ENCODE measurements around the gene GSE1.

Gene GSE1

DNA sequence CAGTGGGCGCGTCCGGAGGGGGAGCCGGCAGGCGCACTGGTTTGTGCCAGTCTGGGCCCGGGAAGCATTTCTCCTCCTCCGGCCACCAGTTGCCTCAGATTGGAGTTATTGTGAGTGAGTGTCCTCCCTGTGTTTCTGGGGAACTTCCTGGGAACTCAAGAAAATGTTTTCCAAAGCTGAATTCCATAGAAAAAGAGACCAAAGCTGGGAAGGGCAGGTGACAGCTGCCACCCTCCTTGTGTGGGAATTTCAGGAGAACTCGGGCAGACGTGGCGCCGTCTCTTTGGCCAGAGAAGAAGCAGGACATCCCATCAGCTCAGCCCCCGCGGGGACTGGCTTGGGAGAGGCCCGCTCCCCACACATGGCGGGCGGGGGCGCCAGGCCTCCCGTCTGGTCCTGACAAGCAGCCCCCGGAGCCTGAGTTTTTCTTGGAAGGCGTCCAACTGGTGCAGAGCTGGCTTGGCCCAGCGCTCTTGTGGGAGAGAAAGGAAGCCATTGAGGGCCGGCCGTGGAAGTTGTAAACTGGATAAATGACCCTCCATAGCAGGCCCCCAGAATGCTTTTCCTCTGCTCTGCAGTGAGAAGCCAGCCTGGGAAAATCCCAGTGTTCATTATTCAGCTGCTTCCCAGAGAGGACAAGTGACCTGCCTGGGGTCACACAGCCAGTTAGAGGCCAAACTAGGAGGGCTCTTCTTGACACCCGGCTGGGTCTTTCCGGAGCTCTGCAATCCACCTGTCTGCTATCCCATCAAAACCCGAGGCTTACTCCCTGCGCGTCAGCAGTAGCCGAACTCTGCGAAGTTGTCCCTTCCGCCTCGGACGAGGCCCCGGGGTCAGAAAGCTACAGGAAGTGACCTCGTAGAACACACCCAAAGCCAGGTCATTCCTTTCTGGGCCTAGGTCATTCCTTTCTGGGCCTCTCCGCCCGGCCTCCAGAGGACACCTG lies 39.2 kb upstream of the GSE1 start:
- no peak for DNase-seq (ENCODE audit: low read depth in 2 of 2)

DNA sequence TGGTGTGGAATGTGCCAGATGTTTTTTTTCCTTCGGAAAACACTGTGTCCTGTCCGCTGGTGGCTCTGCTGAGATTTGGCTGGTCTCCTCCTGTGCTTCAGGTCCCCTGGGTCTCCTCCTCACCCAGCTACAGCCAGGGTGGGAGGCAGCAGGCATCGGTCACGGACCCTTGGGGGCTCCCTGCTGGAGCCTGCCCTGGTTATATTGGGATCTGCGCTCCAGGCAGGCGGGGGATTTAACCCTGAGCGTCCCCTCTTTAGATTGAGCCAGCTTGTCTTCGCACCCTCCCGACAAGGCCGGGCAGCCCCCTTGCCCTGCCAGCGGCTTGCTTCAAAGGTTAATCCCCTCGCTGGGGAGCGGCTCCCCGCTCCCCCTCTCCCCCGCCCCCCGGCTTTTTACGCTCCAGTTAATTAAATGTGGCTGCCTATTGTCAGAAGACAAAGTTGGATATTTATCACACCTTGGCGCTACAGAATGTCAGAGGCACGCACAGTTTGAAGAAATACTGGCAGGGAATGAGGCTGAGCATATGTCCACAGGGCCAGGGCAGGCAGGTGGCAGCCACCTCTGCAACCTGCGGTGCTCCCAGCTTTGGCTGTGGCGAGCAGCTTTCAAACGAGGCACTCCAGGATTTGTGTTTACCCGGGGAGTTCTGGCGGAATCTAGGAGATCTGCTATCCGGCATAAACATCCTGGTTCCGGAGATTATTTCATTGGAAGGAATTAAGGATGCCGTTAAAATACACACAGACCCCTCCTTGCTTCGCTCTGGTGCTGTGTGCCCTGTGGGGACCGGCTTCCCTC lies 38.2 kb upstream of the GSE1 start:
- no peak for DNase-seq (ENCODE audit: low read depth in 2 of 2)

DNA sequence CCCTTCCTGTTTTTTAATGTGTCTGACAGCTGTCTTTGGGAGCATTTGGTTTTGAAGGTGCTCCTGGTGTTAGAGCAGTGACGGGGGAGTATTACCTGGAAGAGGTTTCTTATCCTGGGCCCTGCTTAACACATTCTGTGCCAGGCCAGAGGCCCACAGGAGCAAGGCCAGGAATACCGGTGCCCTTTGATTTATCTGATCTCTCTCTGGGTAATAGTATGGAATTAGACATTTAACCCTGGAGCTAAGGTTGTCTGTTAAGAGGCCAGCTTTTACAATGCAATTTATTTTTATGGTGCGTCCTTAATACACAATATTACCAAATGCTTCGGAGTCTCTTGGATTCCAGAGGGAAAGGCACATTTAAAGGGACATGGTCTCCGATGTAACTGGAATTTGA lies 37.2 kb upstream of the GSE1 start:
- no peak for DNase-seq (ENCODE audit: low read depth in 2 of 2)

DNA sequence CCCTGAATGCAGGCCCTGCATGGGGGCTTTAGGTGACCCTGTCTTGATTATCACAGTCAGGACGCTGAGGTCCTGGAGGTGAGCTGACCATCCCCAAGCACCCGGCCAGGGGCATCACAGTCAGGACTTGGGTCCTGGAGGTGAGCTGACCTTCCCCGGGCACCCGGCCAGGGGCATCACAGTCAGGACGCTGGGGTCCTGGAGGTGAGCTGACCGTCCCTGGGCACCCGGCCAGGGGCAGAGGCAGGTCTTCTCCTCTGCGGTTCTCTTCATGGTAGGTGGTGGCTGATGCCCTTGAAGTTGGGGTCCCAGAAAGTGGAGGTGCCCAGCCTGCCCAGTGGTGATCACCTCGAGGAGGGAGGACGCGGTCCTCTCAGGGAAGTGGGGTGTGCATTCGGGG lies 36.2 kb upstream of the GSE1 start:
- DNase-seq (ENCODE audit: low read depth in 2 of 2), result no peak

DNA sequence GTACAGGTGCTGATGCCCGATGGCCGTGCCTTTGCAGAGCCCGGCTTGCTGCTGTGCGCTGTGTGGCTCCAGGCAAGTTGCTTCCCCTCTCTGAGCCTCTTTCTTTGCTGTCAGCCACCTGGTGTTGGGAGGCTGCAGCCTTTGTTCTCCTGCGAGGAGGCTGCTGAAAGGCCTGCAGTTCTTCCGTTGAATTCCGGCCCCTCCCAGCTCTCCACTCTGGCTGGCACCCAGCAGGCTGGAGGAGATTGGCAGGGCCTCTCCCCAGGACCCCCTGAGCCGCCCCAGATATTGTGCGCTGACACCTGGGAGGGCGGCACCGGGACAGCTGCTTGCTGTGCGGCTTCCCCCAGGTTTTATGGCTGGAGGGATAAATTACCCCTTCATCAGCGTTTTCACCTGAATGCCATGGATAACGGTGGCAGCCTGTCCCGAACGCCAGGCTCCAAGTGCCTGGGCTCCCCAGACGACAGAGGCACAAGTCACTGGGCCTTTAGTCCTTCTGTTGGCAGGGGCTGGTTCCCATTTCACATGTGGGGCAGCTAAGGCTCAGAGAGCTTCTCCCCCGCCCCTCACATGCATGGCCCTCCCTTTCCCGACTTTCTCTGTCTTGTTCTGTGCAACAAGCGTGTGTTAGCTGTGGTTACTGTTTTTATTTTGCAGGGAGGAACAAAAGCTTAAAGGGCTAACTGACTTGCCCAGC lies 35.1 kb upstream of the GSE1 start:
- DNase-seq (ENCODE audit: low read depth in 2 of 2), result no peak

DNA sequence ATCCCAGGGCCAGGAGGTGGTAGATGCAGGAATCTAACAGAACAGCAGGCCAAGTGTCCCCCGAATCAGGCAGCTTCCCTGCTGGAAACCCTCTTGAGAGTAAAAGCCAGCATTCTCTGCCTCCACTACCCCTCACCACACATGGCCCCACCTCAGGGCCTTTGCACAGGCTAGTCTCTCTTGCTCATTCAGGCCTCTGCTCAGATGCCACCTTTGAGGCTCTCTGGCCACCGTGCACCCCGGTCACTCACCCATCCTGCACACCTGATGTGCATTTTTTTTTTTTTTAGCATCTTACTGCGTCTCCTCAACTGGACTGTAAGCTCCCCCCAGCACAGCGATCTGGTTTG lies 34.5 kb upstream of the GSE1 start:
- no peak for DNase-seq (ENCODE audit: low read depth in 2 of 2)

DNA sequence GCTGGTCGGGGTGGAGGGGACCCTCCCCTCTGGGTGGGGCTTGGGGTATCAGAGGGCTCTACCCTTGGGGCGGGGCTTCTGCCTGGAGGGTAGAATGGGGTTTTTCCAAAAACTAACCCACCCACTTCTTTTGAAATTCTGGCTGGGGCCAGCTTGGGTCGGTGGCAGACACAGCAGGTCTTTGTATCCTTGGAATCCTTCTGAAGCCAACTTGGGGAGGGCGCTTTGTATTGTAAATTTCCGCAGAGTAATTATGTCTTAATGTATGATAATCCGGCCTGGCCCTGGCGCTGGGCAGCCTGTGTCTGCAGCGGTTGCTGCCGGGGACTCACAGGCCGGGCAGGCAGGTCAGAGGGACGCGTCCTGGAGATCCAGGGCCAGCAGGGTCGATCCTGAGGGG lies 33.9 kb upstream of the GSE1 start:
- no peak for DNase-seq (ENCODE audit: low read depth in 2 of 2)

DNA sequence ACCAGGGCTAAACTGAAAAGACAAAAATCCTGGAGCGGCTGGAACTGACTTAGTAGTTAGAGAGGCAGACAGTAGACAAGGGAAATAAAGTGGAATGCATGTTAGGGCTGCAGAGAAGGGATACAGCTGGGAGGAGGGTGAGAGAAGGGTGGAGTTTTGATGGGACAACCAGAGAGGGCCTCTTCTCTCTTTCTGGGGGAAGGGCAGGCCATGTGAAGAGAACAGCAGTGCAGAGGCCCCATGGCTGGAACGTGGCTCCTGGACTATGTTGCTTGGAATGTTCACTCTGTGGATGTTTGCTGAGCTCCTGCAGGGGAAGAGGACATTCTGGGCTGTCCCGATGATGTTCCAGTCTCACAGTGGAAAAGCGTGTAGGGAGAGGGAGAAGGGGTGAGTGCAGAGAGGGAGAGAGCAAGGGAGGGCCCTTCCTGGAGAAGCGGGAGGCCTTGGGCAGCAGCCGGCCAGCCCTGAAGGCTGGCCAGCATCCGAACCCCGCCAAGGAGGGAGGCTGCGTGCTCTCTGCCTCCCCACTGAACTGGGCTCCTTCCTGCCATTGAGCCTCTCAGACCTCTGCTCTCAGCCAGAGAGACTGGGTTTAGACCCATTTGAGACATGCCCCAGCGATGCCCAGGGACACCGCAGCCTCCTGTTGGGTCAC lies 33.1 kb upstream of the GSE1 start:
- no peak for DNase-seq (ENCODE audit: low read depth in 2 of 2)

DNA sequence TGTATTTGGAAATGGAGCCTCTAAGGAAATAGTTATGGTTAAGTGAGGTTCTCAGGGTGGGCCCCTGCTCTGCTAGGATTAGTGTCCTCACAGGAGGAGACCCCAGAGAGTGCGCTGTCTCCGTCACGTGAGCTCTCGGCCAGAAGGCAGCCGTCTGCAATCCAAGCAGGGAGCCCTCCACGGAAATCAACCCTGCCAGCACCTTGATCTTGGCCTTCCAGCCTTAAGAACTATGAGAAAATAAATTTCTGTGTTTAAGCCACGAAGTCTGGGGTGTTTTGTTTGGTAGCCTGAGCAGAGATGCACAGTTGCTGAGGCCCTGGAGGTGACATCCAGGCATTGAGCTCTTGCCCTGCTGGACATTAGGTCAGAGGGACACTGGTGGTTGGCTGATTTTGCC lies 32.4 kb upstream of the GSE1 start:
- DNase-seq (ENCODE audit: low read depth in 2 of 2), result no peak

DNA sequence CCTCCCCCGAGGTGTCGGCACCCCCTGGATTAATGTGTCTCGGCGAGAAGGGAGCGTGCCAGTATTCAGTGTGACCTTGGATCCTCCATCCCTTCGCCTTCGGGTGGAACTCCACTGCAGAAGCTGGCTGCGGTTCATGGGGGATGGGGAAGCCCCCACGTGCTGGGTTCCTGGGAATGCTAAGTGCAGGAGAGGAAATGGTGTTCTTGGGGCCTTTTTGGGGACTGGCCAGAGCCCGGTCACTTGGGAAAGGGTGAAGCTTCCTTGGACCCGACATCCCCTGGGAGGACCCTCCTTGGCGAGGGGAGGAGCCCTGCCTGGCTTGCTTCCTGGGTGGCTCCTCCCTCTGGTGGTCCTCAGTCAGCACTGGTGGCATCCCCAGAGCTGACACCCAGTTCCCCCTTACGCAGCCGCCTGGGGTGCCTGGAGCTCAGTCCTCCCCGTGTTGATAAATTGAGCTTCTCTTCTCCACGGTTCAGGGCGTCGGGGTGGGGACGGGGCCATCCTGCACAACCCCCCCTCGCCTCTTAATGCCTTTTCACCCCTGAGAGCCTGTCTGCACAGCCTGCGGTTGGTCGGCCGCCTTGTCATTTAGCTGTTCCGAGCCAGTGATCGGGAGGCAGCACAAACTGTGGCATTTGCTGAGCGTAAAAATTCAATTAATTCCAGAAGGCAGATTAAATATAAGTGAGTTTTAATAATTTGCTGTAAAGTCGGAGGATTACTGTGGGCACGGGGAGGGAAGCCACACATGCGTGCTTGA lies 30.7 kb upstream of the GSE1 start:
- DNase-seq (ENCODE audit: low read depth in 2 of 2), result no peak

DNA sequence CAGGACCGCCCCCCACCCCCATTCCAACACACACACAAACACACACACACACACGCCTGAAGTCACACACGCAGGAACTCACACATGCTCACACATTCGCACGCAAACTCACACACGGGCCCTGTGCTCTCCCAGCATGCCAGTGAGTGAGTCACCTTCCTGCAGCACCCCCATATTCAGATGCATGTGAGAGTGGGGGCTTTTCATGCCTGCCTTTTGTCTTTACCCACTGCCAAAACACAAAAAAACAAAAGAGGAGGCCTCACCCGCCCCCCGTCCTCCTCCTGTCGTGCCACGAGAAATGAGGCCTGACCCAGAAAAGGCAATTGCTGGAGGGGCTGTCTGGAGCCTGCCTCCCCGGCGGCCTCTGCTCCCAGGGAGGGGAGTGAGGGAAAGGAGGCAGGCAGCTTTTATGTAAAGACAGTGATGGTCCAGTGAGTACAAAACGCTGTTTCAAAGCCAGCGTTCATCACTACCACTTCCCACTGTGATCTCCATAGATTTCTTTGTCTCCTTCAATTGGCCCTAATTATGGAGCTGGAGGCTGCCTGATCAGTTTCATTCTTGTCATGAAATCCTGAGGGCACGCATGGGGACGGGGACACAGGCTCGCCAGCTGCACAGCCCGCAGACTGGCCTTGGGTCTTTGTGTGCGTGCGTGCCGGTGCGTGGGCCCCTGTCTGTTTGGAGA lies 29.5 kb upstream of the GSE1 start:
- DNase-seq (ENCODE audit: low read depth in 2 of 2), result no peak

DNA sequence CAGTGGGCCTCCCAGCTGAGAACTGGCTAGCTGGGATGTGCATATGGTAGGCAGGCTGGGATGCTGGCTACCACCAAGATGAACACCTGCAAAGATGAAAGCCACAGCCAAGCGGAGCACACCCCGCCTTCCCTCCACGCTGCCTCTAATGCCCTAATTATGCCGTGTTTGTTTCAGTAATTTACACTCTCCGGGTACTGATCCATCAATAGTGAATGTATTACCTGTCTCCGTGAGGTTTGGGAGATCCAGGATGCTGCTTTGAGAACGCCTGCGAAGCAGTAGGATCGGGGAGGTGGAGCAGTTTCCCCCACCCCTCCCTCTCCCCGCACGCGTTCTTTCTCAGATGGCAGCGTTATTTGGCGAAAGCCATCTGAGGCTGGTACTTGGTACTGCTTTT lies 28.9 kb upstream of the GSE1 start:
- no peak for DNase-seq (ENCODE audit: low read depth in 2 of 2)

DNA sequence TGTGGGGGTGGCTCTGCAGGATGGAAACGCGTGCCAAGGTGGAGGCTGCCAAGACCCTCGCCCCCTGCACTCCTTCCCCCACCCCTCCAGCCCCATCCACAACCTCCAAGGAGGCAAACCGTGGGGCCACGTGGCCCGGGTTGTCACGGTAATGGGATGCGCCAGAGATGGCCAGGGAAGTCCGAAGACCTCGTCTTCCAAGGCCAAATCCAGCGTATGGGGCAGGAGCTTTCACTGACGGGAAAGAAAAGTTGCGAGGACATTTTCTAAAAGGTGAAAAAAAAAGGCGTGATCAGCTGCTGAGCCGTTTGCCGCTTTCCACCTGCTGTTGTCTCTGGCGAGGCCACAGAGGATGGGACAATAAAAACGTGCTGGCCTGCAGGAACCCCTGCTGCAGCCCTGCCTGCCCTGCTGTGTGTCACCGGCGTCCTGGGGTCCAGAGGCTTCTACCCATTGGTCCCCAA lies 28.3 kb upstream of the GSE1 start:
- DNase-seq (ENCODE audit: low read depth in 2 of 2), result no peak

DNA sequence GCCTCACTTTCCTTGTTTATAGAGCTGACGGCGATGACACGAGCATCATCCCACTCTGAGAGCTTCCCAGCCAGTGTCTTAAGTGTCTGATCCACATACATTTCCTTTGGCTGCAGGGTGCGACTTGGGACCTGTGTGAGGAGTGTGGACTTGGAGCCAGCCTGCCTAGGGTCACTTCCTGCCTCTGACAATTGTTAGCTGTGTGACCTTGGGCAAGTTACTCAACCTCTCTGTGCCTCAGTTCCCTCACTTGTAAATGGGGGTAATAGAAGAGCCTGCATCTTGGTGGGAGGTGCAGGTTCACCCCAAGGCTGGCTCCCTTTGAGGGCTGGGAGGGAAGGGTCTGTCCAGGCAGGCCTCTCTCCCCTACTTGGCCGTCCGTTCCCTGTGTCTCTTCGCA lies 27.4 kb upstream of the GSE1 start:
- DNase-seq (ENCODE audit: low read depth in 2 of 2), result no peak

DNA sequence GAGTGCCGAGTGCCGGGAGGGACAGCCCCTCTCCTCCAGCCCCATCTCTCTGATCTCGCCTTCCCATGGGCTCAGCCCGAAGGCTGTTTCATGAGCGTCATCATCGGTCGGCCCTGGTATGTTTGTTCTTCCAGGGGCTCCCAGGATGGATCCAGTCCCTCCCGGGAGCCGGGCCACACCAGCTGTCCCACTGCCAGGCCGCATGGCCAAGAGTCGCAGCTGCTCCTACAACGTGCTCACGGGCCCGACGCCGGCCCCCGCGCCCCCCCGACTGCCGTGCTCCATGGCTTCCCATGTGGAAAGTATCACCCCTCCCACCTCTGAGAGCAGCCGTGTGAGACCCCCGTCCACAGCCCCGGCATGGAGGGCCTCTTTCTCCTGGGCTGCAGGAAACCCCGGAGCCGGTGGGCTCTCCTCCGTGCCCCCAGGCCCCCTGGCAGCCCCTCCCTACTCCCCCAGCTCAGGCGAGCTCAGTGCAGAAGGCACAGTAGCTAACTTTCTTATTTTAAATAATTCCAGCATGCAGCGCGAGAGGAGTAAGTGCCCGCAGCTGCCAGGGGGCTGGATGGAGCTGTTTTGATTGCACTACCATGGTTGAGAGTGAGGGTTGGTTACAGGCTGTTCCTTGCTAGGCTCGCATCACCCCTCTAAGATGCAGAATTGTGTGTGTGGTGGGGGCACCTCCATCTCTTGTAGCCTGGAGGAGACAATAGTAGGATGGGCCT lies 26.6 kb upstream of the GSE1 start:
- DNase-seq (ENCODE audit: low read depth in 2 of 2), result no peak

DNA sequence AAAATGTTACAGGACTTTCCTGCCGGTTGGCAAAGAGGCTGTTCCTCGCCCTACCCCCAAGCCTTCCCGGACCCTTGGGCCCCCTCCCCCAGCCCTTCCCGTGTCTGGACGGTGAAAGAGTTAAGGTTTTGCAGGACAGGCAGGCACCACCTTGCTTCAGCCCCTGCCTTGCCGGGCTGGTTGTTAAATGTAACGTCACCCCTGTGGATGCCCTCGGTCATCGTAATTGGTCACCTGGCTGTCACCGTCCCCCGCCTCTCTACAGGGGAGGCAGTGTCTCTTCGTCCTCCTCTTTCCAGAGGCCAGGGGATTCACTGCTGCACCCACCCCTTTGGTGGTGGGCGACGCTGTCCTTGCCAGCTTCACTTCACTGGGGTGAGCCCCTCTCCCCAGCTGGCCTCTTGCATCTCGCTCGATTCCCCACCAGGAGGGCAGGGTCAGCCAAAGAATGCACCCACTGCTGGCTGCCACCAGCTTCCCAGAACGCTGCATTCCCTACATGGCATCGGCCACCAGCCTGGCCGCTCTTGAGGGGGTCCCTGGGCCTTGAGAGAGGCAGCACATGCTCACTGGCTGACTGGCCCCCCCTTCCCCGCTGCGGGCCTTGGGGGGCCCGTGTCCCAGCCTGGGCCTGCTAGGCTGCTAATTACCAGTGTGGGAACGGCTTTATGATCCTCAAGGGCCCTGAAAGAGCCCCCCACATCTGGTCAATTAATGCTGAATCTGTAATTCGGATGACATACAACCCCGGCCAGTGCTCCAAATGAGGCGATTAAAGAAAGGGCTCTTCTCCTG lies 25.2 kb upstream of the GSE1 start:
- no peak for DNase-seq (ENCODE audit: low read depth in 2 of 2)

DNA sequence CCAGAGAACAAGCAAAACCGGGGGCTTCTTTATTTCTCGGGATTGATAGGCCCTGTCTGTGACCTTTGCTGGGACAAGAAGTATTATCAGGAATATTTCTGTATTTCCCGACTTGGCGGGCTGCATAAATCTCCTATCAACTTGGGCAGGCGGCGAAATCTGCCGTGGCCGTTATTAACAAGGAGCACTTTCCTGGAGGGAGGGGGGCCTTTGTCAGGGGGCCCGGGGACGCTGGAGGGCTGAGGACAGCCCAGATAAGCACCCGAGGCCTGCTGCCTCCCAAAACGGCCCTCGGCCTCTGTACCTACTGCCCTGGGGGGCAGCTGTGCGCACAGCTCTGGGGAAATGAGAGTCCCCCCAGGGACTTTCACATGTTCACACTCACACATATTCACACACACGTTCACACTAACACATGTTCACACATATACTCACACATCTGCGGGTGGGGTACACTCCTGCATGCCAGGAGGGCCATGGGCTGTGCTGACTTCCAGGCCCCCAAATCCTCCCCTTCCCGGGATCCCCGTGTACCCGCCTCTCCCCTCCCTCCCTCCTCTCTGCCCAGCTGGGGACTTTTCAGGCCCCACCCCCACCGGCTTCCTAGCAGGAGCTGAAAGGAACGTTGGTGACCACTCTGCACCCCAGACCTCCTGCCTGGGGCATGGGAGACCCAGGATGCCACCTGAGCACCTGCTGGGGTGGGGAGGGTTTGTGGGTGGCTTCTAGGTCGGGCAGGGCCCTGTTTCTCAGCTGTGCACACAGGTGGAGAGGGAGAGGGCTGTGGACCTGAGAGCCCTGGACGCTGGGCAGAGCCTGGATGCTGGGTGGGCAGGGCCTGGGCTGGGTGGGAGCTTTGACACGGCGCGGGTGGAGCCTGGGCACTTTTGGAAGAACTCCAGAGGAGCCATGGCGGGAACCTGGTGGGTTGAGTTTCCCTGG lies 24.3 kb upstream of the GSE1 start:
- DNase-seq (ENCODE audit: low read depth in 2 of 2), result no peak
